H1 (cell line): ENCODE results near the gene CPE. TPM values are rescaled to one million over a fixed set of nuclear protein-coding genes. Genes with fewer than 3 reads are reported as not detected.

Source experiments
- ASH2L ChIP-seq: fragments of 200-600, 300-600 bp; sonication (generic); IDR thresholded peaks from one replicate; pipeline ENCODE4 v1.7.1; 2017; ENCODE audit warnings: low read length
- ATF3 ChIP-seq: IDR thresholded peaks from 2 replicates; pipeline ENCODE4 v1.6.1; 2011; ENCODE audit warnings: low read depth, mild to moderate bottlenecking, low read length; ENCODE audit not compliant: insufficient read depth
- BACH1 ChIP-seq: IDR thresholded peaks from 2 replicates; pipeline ENCODE4 v1.6.1; 2012; ENCODE audit warnings: low read length, improper control_type of control experiment
- CBX5 ChIP-seq: fragments of 300-800, 300-1000 bp; sonication (generic); IDR thresholded peaks from 2 replicates; pipeline ENCODE4 v1.7.1; 2016; ENCODE audit warnings: antibody characterized with exemption, low read length, low read depth
- CBX8 ChIP-seq: fragments of 300-800, 300-1000 bp; sonication (generic); IDR thresholded peaks from 2 replicates; pipeline ENCODE4 v1.7.1; 2016; ENCODE audit warnings: low read depth, low read length, borderline replicate concordance
- CEBPB ChIP-seq: IDR thresholded peaks from 2 replicates; pipeline ENCODE4 v1.6.1; 2012; ENCODE audit warnings: low read depth, low read length
- CHD2 ChIP-seq: IDR thresholded peaks from 2 replicates; pipeline ENCODE4 v1.6.1; 2012; ENCODE audit warnings: low read length, improper control_type of control experiment
- GTF2F1 ChIP-seq: IDR thresholded peaks from 2 replicates; pipeline ENCODE4 v1.6.1; 2012; ENCODE audit warnings: low read depth, low read length, improper control_type of control experiment, borderline replicate concordance
- KDM4A ChIP-seq: IDR thresholded peaks from one replicate; pipeline ENCODE4 v1.7.1; 2012; ENCODE audit warnings: low read depth, mild to moderate bottlenecking, moderate library complexity, low read length, inconsistent platforms; ENCODE audit not compliant: severe bottlenecking
- KDM5A ChIP-seq: fragments of 200-600 bp; IDR thresholded peaks from 2 replicates; pipeline ENCODE4 v1.7.1; 2012; ENCODE audit warnings: mild to moderate bottlenecking, low read length, inconsistent platforms, mixed read lengths
- POLR2A ChIP-seq, 2 experiments: IDR thresholded peaks; 1 replicate in 1 of 2; 2 replicates in 1 of 2; pipeline ENCODE4 v1.6.1; 2011; ENCODE audit warnings: low read depth in 2 of 2, low read length in 2 of 2, mild to moderate bottlenecking in 2 of 2; ENCODE audit errors: control extremely low read depth in 1 of 2
- POLR2AphosphoS5 ChIP-seq: IDR thresholded peaks from 2 replicates; pipeline ENCODE4 v1.6.1; 2011; ENCODE audit warnings: low read depth, low read length
- RBBP5 ChIP-seq: IDR thresholded peaks from 2 replicates; pipeline ENCODE4 v1.7.1; 2012; ENCODE audit warnings: low read depth, mild to moderate bottlenecking, inconsistent platforms, low read length, moderate library complexity, borderline replicate concordance
- SIX5 ChIP-seq: IDR thresholded peaks from 2 replicates; pipeline ENCODE4 v1.6.1; 2011; ENCODE audit warnings: mild to moderate bottlenecking, low read depth, low read length
- SP1 ChIP-seq: IDR thresholded peaks from 2 replicates; pipeline ENCODE4 v1.6.1; 2011; ENCODE audit warnings: low read depth, low read length
- SUZ12 ChIP-seq: fragments of 200-600 bp; sonication (generic); IDR thresholded peaks from 2 replicates; pipeline ENCODE4 v1.6.1; 2012; ENCODE audit warnings: mild to moderate bottlenecking, inconsistent platforms, low read length, moderate library complexity, mixed read lengths
- TAF7 ChIP-seq: optimal IDR thresholded peaks from 2 replicates; pipeline ENCODE3; 2011; ENCODE audit warnings: low read depth, mild to moderate bottlenecking, inconsistent platforms, low read length, moderate library complexity, borderline replicate concordance
- TCF12 ChIP-seq: IDR thresholded peaks from 2 replicates; pipeline ENCODE4 v1.6.1; 2011; ENCODE audit warnings: low read depth, mild to moderate bottlenecking, low read length
- TEAD4 ChIP-seq: IDR thresholded peaks from 2 replicates; pipeline ENCODE4 v1.6.1; 2012; ENCODE audit warnings: low read depth, low read length, inconsistent platforms, mixed read lengths
- YY1 ChIP-seq: IDR thresholded peaks from 2 replicates; pipeline ENCODE4 v1.6.1; 2011; ENCODE audit warnings: low read depth, mild to moderate bottlenecking, low read length
- polyA plus RNA-seq, 7 experiments: library from polyadenylated mRNA; depleted of rRNA in 3 of 7; stranded (reverse) in 5 of 7; unstranded in 2 of 7; fragments of >200 nt in 5 of 7; fragments of 200-250 nt in 2 of 7; gene quantifications; 1 replicate in 5 of 7; 2 replicates in 1 of 7; 4 replicates in 1 of 7; pipeline versions ENCODE4 v1.2.1 to v1.2.3, GENCODE V29; 2011 to 2013; ENCODE audit warnings: missing spikeins in 2 of 7, mixed read lengths in 2 of 7
- total RNA-seq: library from RNA; stranded (reverse); fragmentation: NEBNext Ultra II Directional; extraction: Animal tissue kit (Norgen Biotek cat#: 25700); gene quantifications from 2 replicates; pipeline ENCODE4 v1.2.1, GENCODE V29; 2021

Gene CPE
- total and polyA plus RNA-seq, 2 of the 8 experiments (the other 6 are each of a cell fraction or from before 2014, with no cell fraction given): 9.4 to 10.2 TPM

GRCh38 chr4:165378745-165379677, at the start of gene CPE (continued):
- TF ChIP-seq CHD2 (no peak), GTF2F1 (no peak), ATF3 (0 out of 2 replicates have a peak, but pooled peaks have one; percentile 12), TCF12 (no peak), TAF7 (peak; percentile 72), CBX8 (no peak), POLR2AphosphoS5 (0 out of 2 replicates have a peak, but pooled peaks have one; percentile 58), CBX5 (no peak), ASH2L (peak; percentile 82), TEAD4 (no peak), SUZ12 (no peak), SP1 (no peak), RBBP5 (peak; percentile 68; the same call in 1 of the 2 replicates), KDM5A (no peak), YY1 (peak; percentile 81), CEBPB (no peak), BACH1 (no peak), POLR2A (IDR thresholded peaks at IDR 0.05; ENCODE audit: control extremely low read depth in 1 of 2, low read depth in 2 of 2, low read length in 2 of 2) (peak in 1 of 2 experiments; percentile 66; a peak in 2 of 3 replicates), SIX5 (no peak), KDM4A (peak; percentile 94)
